IMR-90 (cell line): ENCODE data around the gene GPC6. TPM values are rescaled to one million over a fixed set of nuclear protein-coding genes. Genes with fewer than 3 reads are reported as not detected.

Experiments used
- ATAC-seq: fragments of 200-7000 bp; cut with Tn5 transposase; 2 replicates; pipeline ENCODE4 v1.9.1; 2020; ENCODE audit warnings: low read depth, mild to moderate bottlenecking, moderate library complexity
- BruUV-seq: library from RNA; stranded (reverse); fragments of 400-500 nt; replicated peaks from 2 replicates; lab custom pipeline; 2021; lab: Mats Ljungman, UMichigan
- CTCF ChIA-PET: fragments of 300-600 bp; formaldehyde crosslinking; extraction: SDS; loops from one replicate; lab custom pipeline; 2021; ENCODE audit warnings: antibody characterized with exemption; lab: Yijun Ruan, JAX
- POLR2A ChIA-PET: fragments of 300-600 bp; sonication (Branson Sonifier 250); formaldehyde crosslinking; loops from one replicate; lab custom pipeline; 2022; ENCODE audit warnings: antibody characterized with exemption; ENCODE audit not compliant: unreplicated experiment; lab: Charles Lee
- DNase-seq: peaks from one replicate; pipeline ENCODE4 v3.0.0; 2013
- H2AFZ ChIP-seq: replicated peaks from 2 replicates; pipeline ENCODE3; 2013; ENCODE audit warnings: low read length, mild to moderate bottlenecking; ENCODE audit not compliant: poor library complexity
- H2AK5ac ChIP-seq: 2 replicates; pipeline ENCODE4 v1.6.1; 2013; ENCODE audit warnings: low read depth, low read length, inconsistent platforms
- H2AK9ac ChIP-seq: replicated peaks from 2 replicates; pipeline ENCODE3; 2013; ENCODE audit warnings: mild to moderate bottlenecking, low read depth, low read length, moderate library complexity; ENCODE audit not compliant: poor library complexity
- H2BK120ac ChIP-seq: 2 replicates; pipeline ENCODE4 v1.6.1; 2013; ENCODE audit warnings: low read depth, low read length, inconsistent platforms
- H2BK15ac ChIP-seq: 3 replicates; pipeline ENCODE4 v1.6.1; 2013; ENCODE audit warnings: low read depth, low read length, inconsistent platforms
- H2BK20ac ChIP-seq: 2 replicates; pipeline ENCODE4 v1.6.1; 2013; ENCODE audit warnings: low read depth, mild to moderate bottlenecking, inconsistent platforms, low read length, moderate library complexity
- H2BK5ac ChIP-seq: 2 replicates; pipeline ENCODE4 v1.6.1; 2013; ENCODE audit warnings: mild to moderate bottlenecking, low read depth, low read length, inconsistent platforms; ENCODE audit not compliant: poor library complexity, severe bottlenecking
- H3K14ac ChIP-seq: replicated peaks from 2 replicates; pipeline ENCODE4 v1.6.1; 2013; ENCODE audit warnings: low read depth, low read length, inconsistent platforms
- H3K18ac ChIP-seq: 2 replicates; pipeline ENCODE4 v1.6.1; 2013; ENCODE audit warnings: low read depth, low read length, control low read depth
- H3K23ac ChIP-seq: 2 replicates; pipeline ENCODE4 v1.6.1; 2013; ENCODE audit warnings: low read depth, low read length, inconsistent platforms
- H3K27ac ChIP-seq: 2 replicates; pipeline ENCODE4 v1.5.1; 2013; ENCODE audit warnings: mild to moderate bottlenecking, control low read depth, low read length; ENCODE audit not compliant: insufficient read depth
- H3K27me3 ChIP-seq: 2 replicates; pipeline ENCODE4 v1.6.1; 2013; ENCODE audit warnings: low read length; ENCODE audit not compliant: control insufficient read depth, insufficient read depth
- H3K36me3 ChIP-seq: 2 replicates; pipeline ENCODE4 v1.6.1; 2013; ENCODE audit warnings: low read length, mixed read lengths; ENCODE audit not compliant: control insufficient read depth, insufficient read depth
- H3K4ac ChIP-seq: 2 replicates; pipeline ENCODE4 v1.6.1; 2013; ENCODE audit warnings: low read depth, low read length, inconsistent platforms
- H3K4me1 ChIP-seq: 2 replicates; pipeline ENCODE4 v1.6.1; 2013; ENCODE audit warnings: low read length, mixed read lengths; ENCODE audit not compliant: control insufficient read depth, insufficient read depth
- H3K4me2 ChIP-seq: 2 replicates; pipeline ENCODE4 v1.6.1; 2013; ENCODE audit warnings: low read depth, mild to moderate bottlenecking, control low read depth, low read length, moderate library complexity
- H3K4me3 ChIP-seq: 2 replicates; pipeline ENCODE4 v1.5.1; 2013; ENCODE audit warnings: low read depth, mild to moderate bottlenecking, control low read depth, low read length, moderate library complexity; ENCODE audit not compliant: insufficient read depth
- H3K56ac ChIP-seq: 2 replicates; pipeline ENCODE4 v1.6.1; 2013; ENCODE audit warnings: low read length, inconsistent platforms; ENCODE audit not compliant: insufficient read depth; ENCODE audit errors: extremely low read depth
- H3K79me1 ChIP-seq, 2 experiments: 2 replicates each; pipeline ENCODE4 v1.6.1; 2013; ENCODE audit warnings: low read length in 2 of 2, inconsistent platforms in 1 of 2, low read depth in 1 of 2
- H3K9ac ChIP-seq: 2 replicates; pipeline ENCODE4 v1.6.1; 2013; ENCODE audit warnings: low read depth, low read length, control low read depth
- H3K9me1 ChIP-seq: 2 replicates; pipeline ENCODE4 v1.6.1; 2013; ENCODE audit warnings: low read length, inconsistent platforms; ENCODE audit not compliant: insufficient read depth
- H3K9me3 ChIP-seq: 2 replicates; pipeline ENCODE4 v1.6.1; 2013; ENCODE audit warnings: low read length; ENCODE audit not compliant: control insufficient read depth, insufficient read depth
- H4K20me1 ChIP-seq: 2 replicates; pipeline ENCODE4 v1.6.1; 2013; ENCODE audit warnings: low read length, inconsistent platforms; ENCODE audit not compliant: insufficient read depth
- H4K5ac ChIP-seq: 2 replicates; pipeline ENCODE4 v1.6.1; 2013; ENCODE audit warnings: mild to moderate bottlenecking, low read depth, low read length, control low read depth
- H4K8ac ChIP-seq, 2 experiments: 2 replicates each; pipeline ENCODE4 v1.6.1; 2013; ENCODE audit warnings: low read depth in 2 of 2, low read length in 2 of 2, control low read depth in 1 of 2, inconsistent platforms in 1 of 2
- H4K91ac ChIP-seq: 2 replicates; pipeline ENCODE4 v1.6.1; 2013; ENCODE audit warnings: low read depth, low read length, inconsistent platforms; ENCODE audit not compliant: insufficient read depth
- CTCF ChIP-seq: conservative IDR thresholded peaks from 2 replicates; pipeline ENCODE4 v1.5.1; 2012; ENCODE audit warnings: mild to moderate bottlenecking, low read depth, low read length, improper control_type of control experiment
- FOS ChIP-seq: fragments of 150-350 bp; IDR thresholded peaks from 2 replicates; pipeline ENCODE4 v1.6.1; 2016; ENCODE audit warnings: low read depth, low read length
- MAFK ChIP-seq: IDR thresholded peaks from 2 replicates; pipeline ENCODE4 v1.6.1; 2012; ENCODE audit warnings: low read depth, low read length, improper control_type of control experiment
- POLR2A ChIP-seq: IDR thresholded peaks from 2 replicates; pipeline ENCODE4 v1.6.1; 2012; ENCODE audit warnings: mild to moderate bottlenecking, low read depth, low read length
- RCOR1 ChIP-seq: IDR thresholded peaks from 2 replicates; pipeline ENCODE4 v1.6.1; 2012; ENCODE audit warnings: mild to moderate bottlenecking, low read length, improper control_type of control experiment; ENCODE audit not compliant: insufficient replicate concordance
- WGBS, 2 experiments: methylation state at CpG; one replicate each; pipeline versions ENCODE4 v1.1.5 to v1.1.7; 2013; ENCODE audit warnings: missing lambda C conversion rate in 2 of 2; ENCODE audit not compliant: insufficient read length in 1 of 2; ENCODE audit errors: extremely low coverage in 2 of 2; 5-methylcytosine and 5-hydroxymethylcytosine counted together
- dilution Hi-C: fragments of 300-500 bp; cut with HindIII; formaldehyde crosslinking; loops from one replicate; pipeline ENCODE4 v1.14.3; 2018; ENCODE audit warnings: low sequenced_read_pairs; ENCODE audit not compliant: unreplicated experiment
- in situ Hi-C: fragments of 300-500 bp; cut with MboI; formaldehyde crosslinking; loops from 3 replicates; pipeline ENCODE4 v1.14.3; 2019; ENCODE audit warnings: low sequenced_read_pairs, inconsistent platforms, mixed read lengths
- intact Hi-C: fragments of 100-400 bp; cut with micrococcal nuclease; formaldehyde crosslinking; loops from 2 replicates; pipeline ENCODE4 v1.10.0; 2022
- polyA plus RNA-seq, 3 experiments: library from polyadenylated mRNA; depleted of rRNA; stranded (reverse); fragments of >200 nt; gene quantifications; 2 replicates each; pipeline ENCODE4 v1.2.3, GENCODE V29; 2012; ENCODE audit warnings: low replicate concordance in 1 of 3
- total RNA-seq: library from RNA; depleted of rRNA; stranded (reverse); fragments of >200 nt; gene quantifications from 2 replicates; pipeline ENCODE4 v1.2.3, GENCODE V29; 2012

Gene GPC6
- total and polyA plus RNA-seq, 2 of the 4 experiments (the other 2 are of a cell fraction) = 14.9 to 39.4 TPM

GRCh38 chr13:93762708-93763426 lies 536.3 kb downstream of the GPC6 start:
- Histone ChIP-seq H4K5ac (no peak overlapping the region), H3K27ac (no peak overlapping the region), H2AK9ac (no peak overlapping the region), H3K4ac (no peak overlapping the region), H4K20me1 (no peaks in the 10 kb centered on the region), H3K27me3 (no peaks in the 10 kb centered on the region), H3K79me1 (peaks cover 0 to 3% of the 10 kb centered on the region in 2 experiments; a peak in 1 of 4 replicates), H3K56ac (no peak overlapping the region), H2BK15ac (no peak overlapping the region), H3K36me3 (no peaks in the 10 kb centered on the region), H3K4me1 (peaks cover 3% of the 10 kb centered on the region), H2BK120ac (no peak overlapping the region), H3K4me3 (no peak overlapping the region), H3K9ac (no peak overlapping the region), H3K23ac (no peak overlapping the region), H4K8ac (no peak overlapping the region), H3K4me2 (no peak overlapping the region), H2AK5ac (no peak overlapping the region), H3K9me3 (no peaks in the 10 kb centered on the region), H3K9me1 (no peaks in the 10 kb centered on the region), H4K91ac (no peak overlapping the region), H3K14ac (no peak overlapping the region), H2BK5ac (no peak overlapping the region), H2BK20ac (no peak overlapping the region), H2AFZ (no peak overlapping the region), H3K18ac (no peak overlapping the region)
- DNase-seq (no peak), ATAC-seq (no peak)
- ChIA-PET CTCF (no interaction called here), POLR2A (no interaction called here)
- TF ChIP-seq FOS (no peak), CTCF (no peak), RCOR1 (no peak), MAFK (no peak), POLR2A (no peak)
- in situ Hi-C loops = no loop called here
- BruUV-seq = no TSS peak
- dilution Hi-C loops = no loop called here
- intact Hi-C loops = loop anchor here (10.0 kb wide), 1 partner anchor 918 kb away; no protein-coding TSS in a partner anchor
- 100% methylated on average over 1 of the region's 6 CpGs; no CpG with 5 or more reads in 1 of the 2 experiments for WGBS, 2 experiments
